GM21723 (cell line): Measurements from ENCODE around the gene COX5A.
A peak's percentile ranks its signal among the peaks of the same experiment; 100 is the strongest.
"Not testable (repeated sequence)": the region's sequence is repeated elsewhere in the genome, so short reads cannot be mapped to it uniquely, and the experiment has no call there.

Experiments
- ATAC-seq: cut with Tn5 transposase; IDR thresholded peaks from one replicate; pipeline ENCODE4 v1.9.1; 2021; ENCODE audit warnings: mild to moderate bottlenecking, moderate library complexity; ENCODE audit not compliant: unreplicated experiment

Gene COX5A

DNA sequence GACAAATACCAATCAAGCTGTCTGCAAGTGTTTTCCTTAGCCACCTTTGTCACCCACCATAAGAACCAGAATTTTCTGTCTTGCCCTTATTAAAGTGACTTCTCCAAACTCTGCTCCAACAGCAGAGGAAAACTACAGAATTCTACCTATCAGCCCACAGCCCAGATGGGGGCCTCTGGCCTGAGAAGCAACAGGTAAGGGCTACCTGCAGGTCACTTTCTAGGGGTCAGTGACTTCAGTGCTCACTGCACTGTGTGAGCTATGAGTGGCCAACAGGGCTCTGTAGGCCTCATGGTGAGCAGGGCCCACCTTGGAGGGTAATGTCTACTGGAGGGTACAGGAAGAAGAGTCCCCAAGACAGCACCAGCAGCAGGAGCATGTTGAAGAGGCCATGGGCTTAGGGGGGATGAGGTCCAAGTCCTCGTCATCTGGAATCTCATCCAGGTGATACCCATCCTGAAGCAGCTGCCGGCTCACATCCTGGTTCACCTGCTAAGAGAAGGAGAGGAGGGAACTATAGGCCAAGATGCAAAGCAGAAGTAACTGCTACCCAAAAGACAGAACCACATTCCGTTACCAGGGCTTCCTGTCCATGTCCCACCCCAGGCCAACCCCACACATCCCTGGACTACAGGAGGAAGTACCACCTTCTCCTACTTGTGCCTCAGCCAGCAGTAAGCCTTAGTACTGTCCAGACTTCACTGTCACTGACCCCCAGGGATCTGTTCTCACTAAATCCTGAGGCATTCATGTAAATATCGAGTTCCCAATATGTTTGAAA lies 35.4 kb downstream of the COX5A start:
- ATAC-seq: no peak

DNA sequence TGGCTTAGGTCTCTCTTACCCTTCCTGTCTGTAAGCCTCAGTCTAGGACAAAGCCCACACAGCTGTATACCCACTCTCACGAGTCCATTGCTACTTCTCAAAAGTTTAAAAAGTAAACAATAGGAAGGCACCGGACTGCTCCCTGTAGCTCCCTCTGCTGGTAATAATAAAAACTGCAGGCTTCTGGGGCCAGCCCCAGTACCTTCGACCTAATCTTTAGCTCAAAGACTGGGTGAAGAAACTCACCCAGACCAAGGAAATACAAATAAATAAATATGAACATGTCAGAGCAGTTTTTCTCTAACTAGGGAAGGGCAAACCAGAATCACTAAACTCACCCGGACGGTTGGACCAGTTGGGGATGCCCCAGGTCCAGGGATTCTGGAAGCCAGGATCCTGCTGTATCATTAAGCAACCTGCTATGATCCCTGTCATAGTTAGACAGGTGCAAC lies 36.2 kb downstream of the COX5A start:
- no peak for ATAC-seq

DNA sequence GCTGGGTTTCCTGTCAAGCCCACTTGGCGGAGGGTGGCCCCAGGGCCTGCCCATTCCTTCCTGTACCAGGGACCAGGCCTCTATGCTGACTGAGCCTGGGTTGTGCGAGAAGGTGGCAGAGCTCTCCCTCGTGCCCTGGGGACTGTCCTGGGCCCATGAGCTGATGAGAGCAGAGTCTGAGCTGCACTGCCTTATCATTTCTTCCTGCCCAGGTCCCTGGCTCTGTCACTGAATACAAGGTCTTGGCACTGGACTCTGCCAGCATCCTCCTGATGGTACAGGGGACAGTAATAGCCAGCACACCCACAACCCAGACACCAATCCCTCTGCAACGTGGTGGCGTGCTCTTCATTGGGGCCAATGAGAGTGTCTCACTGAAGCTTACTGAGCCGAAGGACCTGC lies 40.6 kb downstream of the COX5A start:
- ATAC-seq: no peak

- ATAC-seq: no peak
Measured at GRCh38 chr15:74896316-74896715, 41.6 kb downstream of the COX5A start.

GRCh38 chr15:74895830-74896229 lies 42.0 kb downstream of the COX5A start:
- ATAC-seq: no peak

GRCh38 chr15:74894383-74894782 lies 43.5 kb downstream of the COX5A start:
- ATAC-seq: not testable (repeated sequence)

DNA sequence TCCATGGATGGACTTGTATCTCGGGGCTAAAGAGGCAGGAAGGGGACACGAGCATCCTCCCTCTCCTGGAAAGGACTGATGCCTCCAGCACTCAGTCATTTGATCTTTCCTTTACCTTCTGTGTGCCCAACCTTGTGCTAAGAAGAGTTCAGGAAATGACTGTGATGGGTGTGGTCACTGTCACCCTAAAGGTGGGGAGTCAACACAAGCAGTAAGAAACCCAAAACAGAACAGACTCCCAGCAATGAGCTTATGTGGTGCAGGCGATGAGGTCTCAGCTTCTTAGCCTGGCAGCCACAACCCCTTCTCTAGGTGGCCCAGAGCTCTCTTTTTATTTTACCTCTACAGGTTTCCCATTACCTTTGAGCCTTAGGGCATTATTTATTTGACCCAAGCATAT lies 44.2 kb downstream of the COX5A start:
- ATAC-seq: no peak

DNA sequence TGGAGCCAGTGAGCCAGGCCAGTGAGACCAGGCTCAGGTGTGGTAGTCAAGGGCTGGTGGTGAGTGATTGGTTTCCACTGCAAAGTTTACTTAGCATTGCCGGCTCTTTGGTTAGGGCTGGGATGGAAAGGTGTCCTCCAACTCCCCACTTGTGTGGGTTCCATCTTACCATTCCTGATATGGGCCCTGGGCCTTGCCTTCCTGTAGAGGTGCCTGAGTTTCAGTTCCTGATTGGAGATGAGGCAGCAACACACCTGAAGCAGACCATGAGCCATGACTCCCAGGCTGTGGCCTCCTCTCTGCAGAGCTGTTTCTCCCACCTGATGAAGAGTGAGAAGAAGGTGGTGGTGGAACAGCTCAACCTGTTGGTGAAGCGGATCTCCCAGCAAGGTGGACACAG lies 44.9 kb downstream of the COX5A start:
- ATAC-seq: no peak

DNA sequence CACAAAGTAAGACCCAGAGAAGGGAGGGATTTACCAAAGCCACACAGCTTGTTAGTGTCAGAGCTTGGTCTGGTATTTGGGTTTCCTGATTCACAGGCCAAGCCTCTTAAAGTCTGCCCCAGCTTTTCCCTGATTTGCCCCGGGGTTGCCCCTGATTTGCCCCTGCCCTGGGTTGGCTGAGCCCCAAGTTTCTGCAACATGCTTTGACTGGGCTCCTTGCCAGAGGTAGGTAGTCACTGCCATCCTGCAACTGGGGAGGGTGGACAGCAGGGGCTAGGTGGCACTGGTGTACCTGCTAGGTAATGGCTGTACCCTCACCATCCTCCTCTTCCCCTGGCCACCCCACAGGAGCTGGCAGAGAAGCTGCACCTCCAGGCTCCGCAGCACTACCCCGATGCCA lies 45.6 kb downstream of the COX5A start:
- ATAC-seq: no peak

GRCh38 chr15:74891469-74891868 lies 46.4 kb downstream of the COX5A start:
- no peak for ATAC-seq

- no peak for ATAC-seq
Measured at GRCh38 chr15:74890665-74890960, 47.3 kb downstream of the COX5A start.

DNA sequence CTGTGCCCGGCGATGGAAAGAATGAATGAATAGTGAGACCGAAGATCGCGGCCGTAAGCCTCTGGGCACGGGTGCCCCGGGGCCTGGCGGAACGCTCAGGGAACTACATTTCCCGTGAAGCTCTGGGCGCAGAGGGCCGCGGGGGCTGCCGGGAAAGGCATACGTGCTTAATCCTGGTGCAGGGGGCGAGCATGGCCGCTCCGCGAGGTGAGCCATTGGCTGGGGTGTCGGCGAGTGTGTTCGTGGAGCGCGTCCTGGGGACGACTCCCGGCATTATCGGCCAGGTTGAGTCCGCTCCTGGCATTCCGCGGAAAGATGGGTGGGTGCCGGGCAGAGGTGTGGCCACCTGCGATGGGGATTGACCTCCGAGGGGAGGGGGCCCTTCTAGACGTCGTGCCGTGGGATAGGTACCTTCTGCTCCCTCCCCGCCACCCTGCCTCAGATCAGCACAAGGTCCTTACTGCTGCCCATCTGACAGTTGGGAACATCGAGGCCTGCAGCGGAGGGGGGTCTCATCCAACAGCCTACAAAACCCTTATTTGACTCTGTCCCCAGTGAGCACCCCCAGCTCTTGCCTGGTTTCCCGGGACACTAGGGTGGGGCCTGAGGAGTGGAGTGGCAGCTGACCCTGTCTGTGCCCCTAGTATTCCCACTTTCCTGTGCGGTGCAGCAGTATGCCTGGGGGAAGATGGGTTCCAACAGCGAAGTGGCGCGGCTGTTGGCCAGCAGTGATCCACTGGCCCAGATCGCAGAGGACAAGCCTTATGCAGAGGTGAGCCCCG lies 47.8 kb downstream of the COX5A start, which contains the start of gene MPI:
Gene MPI, plus strand, starts transcription at position 160 of the 782 bp plus-strand sequence. Its CDS starts 32 bp downstream, at position 192.
- peak; percentile 96 for ATAC-seq

DNA sequence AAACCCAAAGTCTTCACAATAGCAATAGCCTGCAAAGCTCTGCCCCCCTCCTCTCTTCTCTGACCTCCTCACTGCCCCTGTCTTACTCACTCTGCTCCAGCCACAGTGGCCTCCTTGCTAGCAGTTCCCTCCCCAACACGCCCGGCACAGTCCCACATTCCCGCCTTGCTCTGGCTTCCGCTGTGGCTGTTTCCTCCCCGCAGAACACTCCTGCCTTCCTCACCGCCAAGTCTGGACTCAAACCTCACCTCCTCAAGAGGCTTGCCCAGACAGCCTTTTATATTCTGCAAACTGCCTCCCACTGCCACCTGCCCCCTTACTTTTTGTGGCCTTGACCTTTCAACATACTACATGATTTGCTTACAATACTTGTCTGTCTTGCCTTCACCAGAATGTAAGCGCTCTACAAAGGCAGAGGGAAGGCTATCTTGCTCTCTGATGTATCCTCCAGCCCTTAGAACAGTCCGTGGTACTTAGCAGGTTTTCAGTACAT lies 48.4 kb downstream of the COX5A start:
- ATAC-seq: peak; percentile 11

DNA sequence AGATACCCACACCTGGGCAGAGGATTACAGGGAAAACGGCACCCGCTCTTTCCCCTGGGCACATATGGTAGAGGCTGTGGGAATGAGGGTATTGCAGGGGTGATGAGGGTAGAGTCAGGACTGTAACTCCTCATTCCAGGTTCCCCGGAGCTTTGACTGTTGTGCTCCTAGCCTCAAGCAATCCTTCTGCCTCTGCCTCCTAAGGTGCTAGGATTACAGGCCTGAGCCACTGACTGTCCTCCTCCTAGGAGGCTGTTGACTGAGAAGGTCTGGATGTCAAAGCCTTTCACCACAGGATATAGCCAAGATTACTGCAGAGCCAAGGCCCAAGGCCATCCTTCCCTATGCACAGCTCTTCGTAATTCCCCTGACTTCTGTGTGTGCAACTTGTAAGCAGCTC lies 49.2 kb downstream of the COX5A start:
- ATAC-seq: no peak

DNA sequence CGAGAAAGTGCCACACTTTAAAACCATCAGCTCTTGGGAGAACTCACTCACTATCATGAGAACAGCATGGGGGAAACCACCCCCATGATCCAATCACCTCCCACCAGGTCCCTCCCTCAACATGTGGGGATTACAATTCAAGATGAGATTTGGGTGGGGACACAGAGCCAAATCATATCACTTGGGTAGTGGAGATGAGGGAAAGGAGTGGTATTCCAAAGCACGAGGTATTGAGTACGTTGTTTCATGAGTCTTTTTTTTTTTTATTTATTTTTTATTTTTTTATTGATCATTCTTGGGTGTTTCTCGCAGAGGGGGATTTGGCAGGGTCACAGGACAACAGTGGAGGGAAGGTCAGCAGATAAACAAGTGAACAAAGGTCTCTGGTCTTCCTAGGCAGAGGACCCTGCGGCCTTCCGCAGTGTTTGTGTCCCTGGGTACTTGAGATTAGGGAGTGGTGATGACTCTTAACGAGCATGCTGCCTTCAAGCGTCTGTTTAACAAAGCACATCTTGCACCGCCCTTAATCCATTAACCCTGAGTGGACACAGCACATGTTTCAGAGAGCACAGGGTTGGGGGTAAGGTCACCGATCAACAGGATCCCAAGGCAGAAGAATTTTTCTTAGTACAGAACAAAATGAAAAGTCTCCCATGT lies 50.2 kb downstream of the COX5A start:
- ATAC-seq: not testable (repeated sequence)

DNA sequence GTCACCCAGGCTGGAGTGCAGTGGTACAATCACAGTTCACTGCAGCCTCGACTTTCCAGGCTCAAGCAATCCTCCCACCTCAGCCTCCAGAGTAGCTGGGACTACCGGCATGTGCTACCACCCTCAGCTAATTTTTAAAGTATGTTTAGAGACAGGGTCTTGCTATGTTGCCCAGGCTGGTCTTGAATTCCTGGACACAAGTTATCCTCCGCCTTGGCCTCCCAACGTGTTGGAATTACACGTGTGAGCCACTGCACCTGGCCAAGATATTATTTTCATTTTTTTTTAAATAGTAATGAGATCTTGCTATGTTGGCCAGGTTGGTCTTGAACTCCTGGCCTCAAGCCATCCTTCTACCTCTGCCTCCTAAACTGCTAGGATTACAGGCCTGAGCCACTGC lies 52.4 kb downstream of the COX5A start:
- no peak for ATAC-seq

GRCh38 chr15:74884428-74885223 lies 53.2 kb downstream of the COX5A start:
- ATAC-seq: no peak

- ATAC-seq: no peak
Measured at GRCh38 chr15:74882528-74882927, 55.3 kb downstream of the COX5A start.

DNA sequence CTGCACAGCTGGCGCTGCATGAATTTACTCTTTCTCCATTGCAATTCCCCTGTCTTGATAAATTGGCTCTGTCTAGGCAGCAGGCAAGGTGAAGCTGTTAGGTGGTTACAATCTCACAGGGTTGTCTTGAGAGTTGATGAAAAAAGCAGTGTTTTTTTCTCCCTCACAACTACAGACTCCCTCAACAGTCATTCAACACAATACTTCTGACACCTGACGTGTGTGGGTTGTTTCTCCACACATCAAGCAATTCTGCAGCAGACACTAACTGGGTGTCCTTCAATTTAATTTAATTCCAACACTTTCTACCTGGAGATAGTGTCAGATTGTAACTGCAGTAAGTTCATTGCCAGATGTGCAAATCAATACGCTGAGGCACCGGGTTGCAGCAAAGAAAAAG lies 59.6 kb downstream of the COX5A start:
- ATAC-seq: no peak

DNA sequence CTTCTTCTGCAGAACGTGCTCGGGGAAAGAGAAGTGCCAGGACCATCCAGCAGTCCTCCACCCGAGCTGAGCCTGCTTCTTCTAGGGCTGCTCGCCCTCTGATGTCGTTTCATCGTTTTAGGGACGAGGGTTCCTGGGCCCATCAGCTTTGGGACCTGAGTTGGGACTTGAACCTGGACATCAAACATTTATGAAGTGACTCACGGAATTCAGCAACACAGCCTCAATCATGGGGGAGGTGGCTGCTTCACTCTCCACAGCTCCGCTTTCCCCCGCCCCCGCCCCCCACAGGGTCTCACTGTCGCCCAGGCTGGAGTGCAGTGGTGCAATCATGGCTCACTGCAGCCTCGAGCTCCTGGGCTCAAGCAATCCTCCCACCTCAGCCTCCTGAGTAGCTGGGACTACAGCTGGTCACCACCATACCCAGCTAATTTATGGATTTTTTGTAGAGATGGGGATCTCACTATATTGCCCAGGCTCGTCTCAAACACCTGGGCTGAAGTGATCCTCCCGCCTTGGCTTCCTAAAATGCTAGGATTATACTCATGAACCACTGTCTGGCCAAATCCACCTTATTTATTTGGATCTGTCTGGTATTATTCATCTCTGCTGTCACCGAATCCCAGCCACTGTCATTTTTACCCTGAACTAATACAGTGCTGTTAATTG lies 64.0 kb downstream of the COX5A start:
- ATAC-seq: no peak
